Islet precursor cell (in vitro differentiated cells): ENCODE data around the gene EPS15.

ENCODE experiments used
- DNase-seq: peaks from one replicate; pipeline ENCODE4 v3.0.0-alpha.2; 2018

Gene EPS15

DNA sequence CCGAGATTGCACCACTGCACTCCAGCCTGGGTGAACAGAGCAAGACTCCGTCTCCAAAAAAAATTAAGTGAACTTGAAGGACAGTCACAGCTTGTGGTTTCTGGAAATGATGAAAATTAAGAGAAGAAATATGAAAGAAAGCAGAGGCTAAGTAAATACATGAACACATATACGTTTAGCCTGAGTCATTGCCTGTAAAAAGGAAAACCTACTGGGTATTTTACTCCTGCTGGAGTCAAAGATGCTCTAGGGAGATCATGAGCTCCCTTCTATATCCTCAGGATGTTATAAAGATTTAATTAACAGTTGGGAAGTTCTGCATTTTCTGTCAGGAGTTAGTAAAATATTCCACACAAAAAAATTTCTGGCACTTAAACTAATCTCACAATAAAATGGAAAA, 145.2 kb downstream of the EPS15 start:
- DNase-seq = no peak

DNA sequence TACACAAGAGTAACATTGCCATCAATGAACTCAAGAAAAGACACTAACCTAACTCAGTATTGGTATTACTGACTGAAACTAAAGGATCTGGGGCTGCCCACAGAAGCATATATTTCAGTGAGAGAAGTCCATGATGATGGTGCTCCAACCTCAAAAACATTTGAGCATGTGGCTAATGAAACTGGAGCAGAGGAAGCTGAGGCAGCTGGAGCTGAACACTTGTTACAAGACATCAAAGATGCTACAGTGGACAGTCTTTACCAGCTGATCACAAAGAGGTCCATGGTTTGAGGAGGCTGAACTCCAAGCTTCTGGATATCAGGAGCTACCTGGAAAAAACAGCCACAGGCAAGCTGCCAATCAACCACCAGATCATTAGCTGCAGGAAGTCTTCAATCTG, 146.5 kb downstream of the EPS15 start:
- DNase-seq = no peak

DNA sequence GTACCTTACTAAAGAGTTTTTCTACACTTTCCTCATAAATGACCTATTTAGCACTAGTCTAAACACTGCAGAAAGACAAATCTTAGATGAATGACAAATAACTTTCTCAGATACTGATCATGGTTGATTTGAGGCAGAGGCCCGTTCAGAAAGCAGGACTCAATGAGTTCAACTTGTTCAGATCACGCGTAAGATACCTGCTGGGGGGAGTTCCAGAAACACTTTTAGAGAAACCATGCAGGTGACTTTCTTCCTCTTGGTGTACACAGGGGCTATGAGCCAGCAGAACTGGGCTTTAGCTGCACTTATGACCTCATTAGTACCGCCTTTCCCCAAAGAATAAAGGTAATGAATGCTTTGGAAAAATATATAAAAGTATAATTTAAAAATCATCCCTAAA, 149.9 kb downstream of the EPS15 start:
- no peak for DNase-seq

DNA sequence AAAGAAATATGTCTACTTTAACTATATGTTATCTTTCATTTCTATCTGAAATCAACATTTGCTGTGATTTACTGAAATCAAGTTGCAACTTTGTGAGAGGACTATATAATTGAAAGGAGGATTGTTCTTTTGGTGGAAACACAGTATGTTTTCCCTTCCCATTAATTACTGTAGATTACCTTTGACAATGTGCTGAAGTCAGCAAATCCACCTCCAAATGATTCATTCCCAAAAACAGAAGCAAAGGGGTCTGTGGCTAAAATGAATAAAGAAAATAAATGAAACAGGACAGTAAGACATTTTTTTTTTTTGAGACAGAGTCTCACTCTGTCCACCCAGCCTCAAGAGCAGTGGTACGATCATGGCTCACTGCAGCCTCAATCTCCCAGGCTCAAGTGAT, 153.3 kb downstream of the EPS15 start:
- no peak for DNase-seq

DNA sequence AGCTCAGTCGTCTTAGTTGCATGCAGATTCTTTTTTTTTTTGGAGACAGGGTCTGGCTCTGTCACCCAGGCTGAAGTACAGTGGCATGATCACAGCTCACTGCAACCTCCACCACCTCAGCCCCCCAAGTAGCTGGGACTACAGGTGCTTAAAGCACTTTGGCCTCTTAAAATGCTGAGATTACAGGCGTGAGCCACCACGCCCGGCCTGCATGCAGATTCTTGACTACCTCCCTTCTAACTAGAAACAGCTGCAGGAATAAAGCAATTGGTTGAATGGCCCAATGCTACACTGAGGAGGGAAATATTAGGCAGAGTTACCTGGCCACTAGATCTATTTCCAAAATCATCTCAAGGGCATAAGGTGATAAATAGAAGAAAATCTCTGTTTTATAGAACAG, 159.2 kb downstream of the EPS15 start:
- no peak for DNase-seq

DNA sequence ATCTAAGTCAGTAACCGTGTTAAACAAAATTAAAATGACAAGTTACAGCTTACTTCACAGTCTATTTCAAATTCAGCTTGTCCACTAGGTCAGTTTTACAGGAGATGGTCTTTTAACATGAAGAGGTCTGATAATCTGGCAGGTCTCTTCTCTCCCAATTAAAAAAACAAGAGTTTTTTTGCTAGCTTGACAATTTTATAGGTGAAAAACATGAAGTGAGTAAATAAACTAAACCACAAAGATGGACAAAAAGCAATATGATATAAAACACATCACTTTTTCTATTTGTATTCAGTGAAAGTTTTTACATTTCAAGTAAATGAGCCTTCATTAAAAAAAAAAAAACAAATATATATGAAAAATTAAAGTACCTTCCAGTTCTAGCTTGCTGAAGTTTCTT, 163.7 kb downstream of the EPS15 start:
- DNase-seq = no peak

DNA sequence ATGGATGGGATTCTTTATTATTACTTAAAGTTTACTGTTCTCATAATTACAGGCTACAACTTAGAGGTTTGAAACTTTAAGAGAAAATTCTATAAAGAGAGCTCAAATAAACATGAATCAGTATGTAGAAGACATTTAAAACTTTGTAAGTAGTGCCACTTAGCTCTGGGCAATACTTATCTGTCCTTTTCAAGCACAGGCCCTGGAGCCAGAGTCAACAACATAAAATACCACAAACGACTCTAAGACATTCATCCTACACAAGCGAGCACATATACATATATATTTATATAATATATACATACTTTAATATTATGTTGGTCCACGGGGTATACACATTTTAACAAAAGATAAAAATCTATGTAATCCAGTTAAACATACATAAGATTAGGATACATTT, 164.7 kb downstream of the EPS15 start:
- no peak for DNase-seq

DNA sequence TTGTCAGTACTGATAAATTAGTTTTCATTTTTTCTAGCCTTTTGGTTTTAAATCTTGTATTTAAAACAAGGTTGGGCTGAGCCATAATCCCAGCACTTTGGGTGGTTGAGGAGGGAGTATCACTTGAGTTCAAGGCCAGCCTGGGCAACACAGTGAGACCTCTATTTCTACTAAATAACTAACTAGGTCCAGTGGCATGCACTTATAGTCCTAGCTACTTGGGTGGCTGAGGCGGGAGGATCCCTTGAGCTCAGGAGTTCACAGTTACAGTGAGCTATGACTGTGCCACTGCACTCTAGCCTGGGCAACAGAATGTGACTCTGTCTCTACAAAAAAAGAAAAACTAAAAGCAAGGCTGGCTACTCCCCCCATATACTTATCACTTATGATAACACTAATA, 167.2 kb downstream of the EPS15 start:
- no peak for DNase-seq

DNA sequence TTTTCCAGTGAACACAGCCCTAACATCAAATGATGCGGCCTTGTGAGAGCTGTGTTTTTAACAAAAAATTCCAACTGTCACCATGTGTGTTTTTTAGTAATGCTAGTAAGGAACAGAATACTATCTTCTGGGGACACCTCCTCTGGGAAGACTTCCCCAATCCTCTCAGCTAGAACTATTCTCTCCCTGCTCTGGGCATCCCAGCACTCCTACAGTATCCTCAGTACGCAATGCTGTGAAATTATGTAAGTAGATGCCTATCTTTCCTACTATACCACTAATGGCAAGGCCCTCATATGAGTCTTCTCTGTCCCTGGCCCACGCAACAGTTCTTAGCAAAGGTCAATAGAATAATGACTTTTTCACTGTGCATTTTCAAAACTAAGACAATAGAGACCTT, 169.2 kb downstream of the EPS15 start:
- no peak for DNase-seq

DNA sequence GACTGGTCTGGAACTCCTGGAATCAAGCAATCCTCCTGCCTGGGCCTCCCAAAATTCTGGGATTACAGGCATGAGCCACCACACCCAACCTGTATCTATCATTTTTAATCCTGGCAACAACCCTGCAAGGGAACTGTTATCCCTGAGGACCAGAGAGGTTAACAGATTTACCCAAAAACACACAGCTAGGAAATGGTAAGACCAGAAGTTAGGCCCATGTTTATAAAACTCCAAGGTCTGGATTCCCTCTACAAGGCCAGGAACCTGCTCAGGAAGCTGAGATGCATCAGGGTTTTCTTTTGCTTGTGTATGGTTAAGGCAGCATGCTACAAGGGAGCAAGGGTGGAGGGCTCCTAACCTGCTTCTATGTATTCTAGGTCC, 170.9 kb downstream of the EPS15 start:
- no peak for DNase-seq

DNA sequence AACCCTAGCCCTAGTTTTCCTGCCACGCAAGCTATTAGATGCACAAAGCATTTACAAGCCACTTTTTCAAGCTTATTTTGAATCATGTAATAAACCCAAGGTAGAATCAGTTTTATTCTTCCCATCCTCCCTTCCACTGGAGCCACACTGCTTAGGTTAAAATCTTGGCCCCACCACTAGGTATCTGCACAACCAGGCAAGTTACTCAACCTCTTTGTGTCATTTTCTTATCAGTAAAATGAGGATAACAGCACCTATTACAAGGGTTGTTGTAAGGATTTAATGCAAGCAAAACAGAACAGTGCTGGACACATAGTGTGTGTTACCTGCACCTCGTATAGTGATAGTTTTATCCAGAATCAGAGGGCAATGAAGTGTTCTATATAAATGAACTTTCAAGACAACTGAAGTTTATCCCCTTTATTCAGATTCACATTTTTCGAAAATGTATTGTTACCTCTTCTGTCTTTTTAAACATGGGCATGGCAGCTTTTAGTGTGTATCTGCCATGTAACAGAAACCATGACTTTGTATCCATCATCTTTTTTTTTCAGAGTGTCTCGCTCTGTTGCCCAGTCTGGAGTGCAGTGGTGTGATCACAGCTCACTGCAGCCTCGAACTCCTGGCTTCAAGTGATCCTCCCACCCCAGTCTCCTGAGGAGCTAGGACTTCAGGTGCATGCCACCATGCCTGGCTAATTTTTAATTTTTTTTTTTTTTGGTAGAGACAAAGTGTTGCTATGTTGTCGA, 171.5 kb downstream of the EPS15 start:
- DNase-seq = no peak

DNA sequence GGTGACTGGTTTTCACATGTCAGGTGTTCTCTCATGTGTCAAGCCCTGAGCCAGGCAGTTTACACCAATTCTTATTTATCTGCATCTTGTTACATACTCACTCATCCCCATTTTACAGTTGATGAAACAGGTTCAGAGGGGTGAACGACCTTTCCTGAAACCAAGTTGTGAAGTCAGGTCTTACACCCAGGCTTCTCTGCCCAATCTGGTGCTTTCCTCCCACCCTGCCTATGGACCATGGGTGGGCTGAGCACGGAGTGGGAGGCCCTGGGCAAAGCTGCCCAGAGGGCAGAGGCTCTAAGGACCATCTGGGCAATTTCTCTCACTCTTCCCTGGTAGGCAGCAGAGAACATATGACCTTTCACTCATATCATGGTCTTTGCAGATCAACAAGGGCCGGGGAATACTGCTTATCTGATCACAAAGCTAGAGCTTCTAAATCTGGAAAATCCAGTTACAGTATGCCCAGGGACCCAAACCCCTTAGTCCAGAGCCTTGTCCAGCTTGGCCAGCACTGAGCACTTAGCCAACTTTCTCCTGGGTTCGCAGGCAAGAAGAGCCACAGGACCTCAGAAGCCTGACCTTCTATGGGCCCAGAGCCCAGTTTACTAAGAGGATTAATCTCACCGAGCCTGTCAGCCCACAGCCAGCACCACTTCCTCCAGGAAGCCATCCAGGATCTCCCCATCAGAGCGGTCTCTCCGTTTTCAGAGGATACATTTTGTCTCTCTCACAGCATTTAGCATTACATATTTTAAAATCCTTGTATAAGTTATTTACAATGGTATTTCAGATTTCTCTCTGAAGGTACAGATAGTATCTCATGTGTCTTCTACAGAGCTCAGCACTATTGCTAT, 172.8 kb downstream of the EPS15 start:
- DNase-seq = no peak

DNA sequence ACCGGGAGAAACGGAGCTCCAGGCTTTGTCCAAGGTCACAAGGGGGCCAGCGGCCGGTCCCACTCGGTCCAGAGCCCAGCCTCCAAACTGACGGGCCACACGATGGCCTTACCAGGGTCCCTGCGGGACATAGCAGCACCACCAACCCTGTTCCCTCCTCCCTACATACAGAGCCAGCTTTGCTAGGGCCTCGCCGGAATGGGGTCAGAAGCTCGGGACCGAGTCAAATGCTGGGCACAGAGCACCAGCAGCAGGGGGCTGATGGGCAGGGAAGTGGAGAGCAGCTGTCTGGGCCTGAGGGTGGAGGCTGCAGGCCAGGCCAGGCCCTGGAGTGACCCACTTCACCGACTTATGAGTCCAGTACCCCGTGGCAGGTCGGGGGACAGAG, 173.8 kb downstream of the EPS15 start:
- DNase-seq = no peak

DNA sequence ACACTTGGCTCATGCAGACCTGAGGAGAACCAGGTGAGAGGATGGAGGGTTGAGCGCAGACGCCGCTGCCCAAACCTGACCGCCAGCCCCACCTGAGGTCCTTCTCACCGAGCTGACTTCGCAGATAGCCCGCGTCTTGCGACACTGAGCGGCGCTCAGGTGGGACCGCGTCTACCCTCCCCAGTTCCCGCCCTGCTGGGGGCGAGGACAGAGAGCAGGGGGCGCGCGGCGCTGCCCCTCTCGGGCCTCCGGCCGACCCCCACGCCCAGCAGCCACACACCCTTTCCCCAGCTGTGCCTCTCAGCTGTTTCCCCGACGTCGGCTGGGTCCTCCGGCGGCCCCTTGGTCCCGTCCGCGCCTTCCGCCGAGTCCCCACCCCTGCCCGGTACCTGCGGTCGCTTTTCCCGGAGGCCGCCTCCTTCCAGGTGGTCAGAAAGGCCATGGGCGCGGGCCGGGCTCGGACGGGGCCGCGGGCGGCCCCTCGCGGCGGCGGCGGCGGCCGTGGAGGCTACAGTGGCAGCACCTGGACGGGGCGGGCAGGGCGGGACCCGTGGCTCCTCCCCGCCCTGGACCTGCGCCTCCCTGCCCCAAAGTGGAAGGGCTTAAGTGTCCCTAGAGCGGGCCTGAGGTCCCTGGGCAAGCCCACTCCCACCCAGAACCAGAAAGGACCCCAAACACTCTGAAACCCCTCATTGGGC, 174.3 kb downstream of the EPS15 start:
- DNase-seq = peak; percentile 83

DNA sequence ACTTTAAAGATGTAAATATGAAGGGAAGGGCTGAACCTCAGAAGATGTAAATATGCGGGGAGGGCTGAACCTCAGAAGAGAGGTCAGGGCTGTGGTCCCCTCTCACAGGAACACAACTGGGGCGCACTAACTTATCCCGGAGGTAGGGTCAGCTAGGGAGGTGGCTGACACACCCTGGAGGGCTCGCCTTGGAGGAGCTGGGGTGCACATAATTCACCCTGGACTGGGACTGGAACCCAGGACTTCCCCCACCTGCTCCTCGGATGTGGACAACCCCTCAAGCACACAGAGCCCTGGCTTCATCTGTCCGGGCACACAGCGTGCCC, 174.8 kb downstream of the EPS15 start:
- DNase-seq = no peak

DNA sequence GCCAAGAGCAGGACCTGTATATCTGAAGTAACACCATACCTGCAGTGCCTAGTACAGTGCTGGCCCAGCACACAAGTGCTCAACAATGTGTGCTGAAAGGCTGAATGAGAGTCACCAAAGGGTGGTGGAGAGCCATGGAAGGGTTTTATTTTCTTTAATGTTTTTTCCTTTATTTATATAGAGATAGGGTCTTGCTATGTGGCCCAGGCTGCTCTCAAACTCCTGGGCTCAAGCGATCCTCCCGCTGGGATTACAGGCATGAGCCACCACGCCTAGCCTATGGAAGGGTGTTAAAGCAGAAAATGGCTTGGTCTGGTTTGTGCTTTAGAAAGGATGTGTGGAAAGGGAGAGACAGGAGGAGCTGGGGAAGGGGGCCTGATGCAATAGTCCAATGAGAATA, 175.4 kb downstream of the EPS15 start:
- DNase-seq = no peak

DNA sequence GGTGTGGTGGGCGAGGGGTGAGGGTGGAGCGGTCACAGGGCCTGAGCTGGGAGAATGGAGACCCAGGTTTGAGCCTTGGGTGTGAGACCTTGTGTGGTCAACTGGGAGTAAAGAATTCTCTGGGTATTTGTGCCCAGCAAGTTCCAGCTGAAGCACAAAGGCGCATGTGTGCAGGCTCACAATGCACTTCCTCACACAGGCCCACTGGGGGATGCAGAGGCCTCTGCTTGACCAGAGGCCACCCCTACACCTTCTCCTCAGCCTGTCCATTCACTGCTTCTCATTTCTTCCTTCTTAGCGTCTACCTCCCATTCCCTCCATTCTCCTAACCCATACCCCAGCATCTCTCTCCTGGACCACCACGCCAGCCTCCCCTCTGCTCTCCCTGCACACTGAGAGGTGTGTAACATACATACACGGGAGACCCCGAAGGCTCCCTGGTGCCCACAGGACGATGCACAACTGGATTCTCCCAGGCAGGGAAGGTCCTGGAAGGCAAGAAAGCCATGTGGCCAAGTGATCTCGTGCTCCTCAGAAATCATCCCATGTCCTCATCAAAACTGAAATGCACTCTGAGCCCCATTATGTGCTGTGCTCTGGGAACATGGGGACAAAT, 176.4 kb downstream of the EPS15 start:
- no peak for DNase-seq

DNA sequence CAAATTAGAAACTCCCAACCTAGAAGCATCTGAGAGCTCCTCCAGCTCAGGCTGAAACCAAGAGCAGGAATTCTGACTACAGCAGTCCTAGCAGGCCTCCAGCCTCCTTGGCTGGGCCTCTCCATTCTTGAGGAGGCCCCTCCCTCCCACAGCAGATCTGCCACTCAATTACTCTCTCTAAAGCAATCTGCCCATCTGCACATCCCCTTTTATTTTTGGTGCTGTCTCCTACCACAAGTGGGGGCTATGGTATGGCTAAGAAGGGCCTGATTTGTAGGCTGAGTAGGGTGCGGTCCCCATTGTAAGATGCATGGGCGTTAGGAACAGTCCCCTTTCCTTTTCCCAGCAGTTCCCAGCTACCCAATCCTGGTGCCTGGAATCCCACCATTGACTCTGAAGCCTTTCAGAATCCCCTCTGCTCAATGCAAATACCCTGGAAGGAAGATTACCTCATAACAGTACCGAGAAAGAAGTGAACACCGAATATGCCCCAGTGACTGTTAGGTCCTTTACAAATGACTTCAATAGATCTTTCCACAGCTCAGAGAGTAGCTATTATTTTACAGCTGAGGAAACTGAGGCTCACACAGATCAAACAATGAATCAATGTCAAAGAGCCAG, 177.1 kb downstream of the EPS15 start:
- DNase-seq = no peak

DNA sequence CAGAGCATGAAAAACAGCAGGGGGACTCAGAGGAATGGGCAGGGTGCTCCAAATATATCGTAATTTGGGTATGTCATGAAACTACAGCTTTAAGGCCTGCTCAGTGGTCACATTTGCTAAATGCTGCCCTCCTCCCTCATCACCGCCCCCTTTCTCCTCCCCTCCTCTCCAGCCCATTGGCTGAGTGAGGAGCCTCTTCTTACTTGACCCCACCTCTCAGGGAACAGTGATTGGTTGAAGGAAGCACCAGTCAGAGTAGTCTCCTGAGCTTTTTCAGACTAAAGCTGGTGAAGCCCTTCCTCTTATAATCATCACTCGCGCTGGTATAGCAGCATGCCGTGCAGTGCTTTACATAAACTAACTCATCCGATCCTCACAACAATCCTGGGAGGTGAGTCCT, 178.7 kb downstream of the EPS15 start:
- DNase-seq = no peak

DNA sequence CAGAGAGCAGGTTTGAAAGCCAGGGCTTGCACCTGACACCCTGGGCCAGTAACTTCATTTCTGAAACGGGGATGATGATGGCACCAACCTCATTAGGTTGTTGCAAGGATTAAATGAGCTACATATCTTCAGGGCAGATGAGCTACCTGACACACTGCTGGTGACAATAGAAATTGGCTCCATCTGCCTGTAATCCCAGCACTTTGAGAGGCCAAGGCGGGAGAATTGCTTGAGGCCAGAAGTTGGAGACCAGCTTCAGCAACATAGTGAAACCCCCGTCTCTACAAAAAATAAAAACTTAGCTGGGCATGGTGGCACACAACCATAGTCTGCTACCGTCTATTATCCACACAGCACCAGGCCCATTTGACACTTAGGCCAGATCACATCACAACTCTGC, 182.4 kb downstream of the EPS15 start:
- DNase-seq = no peak

DNA sequence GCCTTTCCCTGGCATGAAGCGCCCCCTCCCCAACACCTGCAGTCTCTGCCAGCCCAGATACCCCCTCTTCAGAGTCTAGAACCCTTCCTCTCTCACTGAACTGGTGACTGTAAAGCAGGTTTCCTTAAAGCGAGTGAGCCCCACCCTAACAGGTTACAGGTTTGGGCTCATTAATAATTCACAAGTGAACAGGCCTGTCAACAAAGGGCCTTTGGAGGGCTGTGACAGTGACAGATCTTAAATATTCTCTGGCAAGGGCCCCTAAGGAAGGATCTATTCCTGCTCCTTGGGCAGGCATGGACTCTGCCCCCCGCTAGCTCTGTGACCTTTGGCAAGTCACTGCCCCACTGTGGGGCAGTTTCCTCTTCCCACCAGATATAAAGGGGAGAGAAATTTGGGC, 183.1 kb downstream of the EPS15 start:
- DNase-seq = no peak

DNA sequence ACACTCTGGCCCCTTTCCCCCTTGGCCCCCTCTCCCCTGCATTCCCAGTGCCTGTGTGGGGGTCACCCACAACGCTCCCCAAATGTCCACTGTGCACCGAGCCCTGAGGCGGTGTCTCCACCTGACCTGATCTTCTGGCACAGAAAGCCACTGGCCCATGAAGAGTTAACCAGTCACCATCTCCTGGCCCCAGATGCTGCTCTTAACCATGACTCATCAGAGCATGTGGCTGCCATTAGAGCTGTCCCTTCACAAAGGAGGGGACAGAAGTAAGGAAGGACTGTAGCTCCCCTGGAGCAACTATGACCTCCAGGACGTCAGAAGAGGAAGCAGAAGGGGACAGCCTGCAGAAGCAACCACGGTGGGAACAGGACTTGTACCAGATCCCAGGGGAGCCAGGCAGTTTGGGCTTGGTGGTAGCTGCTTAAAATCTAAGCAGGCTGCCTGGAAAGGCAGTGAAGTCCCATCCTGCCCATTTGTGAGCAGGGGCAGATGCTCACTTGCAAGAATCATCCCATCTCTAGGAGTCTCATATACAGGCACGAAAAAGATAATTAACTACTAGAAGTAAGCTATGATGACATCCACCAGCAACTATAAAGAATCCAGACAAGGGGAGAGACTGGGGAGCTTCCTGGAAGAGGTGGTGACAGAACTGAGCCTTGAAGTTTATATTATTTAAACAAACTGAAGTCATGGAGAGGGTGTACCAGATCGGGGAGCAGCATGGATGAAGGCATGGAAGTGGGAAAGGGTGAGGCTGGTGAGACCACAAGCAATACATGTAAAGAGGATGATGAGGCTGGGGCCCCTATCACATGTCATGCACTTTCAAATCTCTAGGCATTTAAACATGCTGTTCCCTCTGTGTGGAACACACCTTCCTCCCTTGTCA, 187.6 kb downstream of the EPS15 start:
- DNase-seq = peak; percentile 89
